HG03064 (cell line): ENCODE results near the gene NCOA7.
A peak's percentile ranks its signal among the peaks of the same experiment; 100 is the strongest.

Source experiments
- ATAC-seq: cut with Tn5 transposase; IDR thresholded peaks from one replicate; pipeline ENCODE4 v1.9.1; 2021; ENCODE audit warnings: low read depth; ENCODE audit not compliant: unreplicated experiment

NCOA7 gene

GRCh38 chr6:125790358-125791150, at the start of gene NCOA7:
TSS of gene NCOA7 (plus strand) at chr6:125790960. CDS start at chr6:125815355, 24,395 bp downstream.
- peak; percentile 71 for ATAC-seq

- no peak for ATAC-seq
Observed at GRCh38 chr6:125741336-125741735, 49.4 kb upstream of the NCOA7 start.

GRCh38 chr6:125742024-125742423, 48.7 kb upstream of the NCOA7 start:
- ATAC-seq: no peak

GRCh38 chr6:125742464-125743120, 48.2 kb upstream of the NCOA7 start:
- ATAC-seq: no peak

GRCh38 chr6:125743604-125744003, 47.2 kb upstream of the NCOA7 start:
- no peak for ATAC-seq

GRCh38 chr6:125745281-125746018, 45.3 kb upstream of the NCOA7 start:
- no peak for ATAC-seq

- no peak for ATAC-seq
Observed at GRCh38 chr6:125746019-125746414, 44.7 kb upstream of the NCOA7 start.

GRCh38 chr6:125746731-125747588, 43.8 kb upstream of the NCOA7 start:
- peak; percentile 39 for ATAC-seq

GRCh38 chr6:125747589-125748405, 43.0 kb upstream of the NCOA7 start:
- ATAC-seq: no peak

- ATAC-seq: no peak
Observed at GRCh38 chr6:125748406-125749172, 42.2 kb upstream of the NCOA7 start.

- peak; percentile 85 for ATAC-seq
Observed at GRCh38 chr6:125749173-125749864, 41.4 kb upstream of the NCOA7 start, which contains the start of gene HEY2. TSS of gene HEY2 (plus strand) at chr6:125749632. CDS start at chr6:125749777, 145 bp downstream.

GRCh38 chr6:125749865-125750691, 40.7 kb upstream of the NCOA7 start:
- ATAC-seq: no peak

- no peak for ATAC-seq
Observed at GRCh38 chr6:125750692-125751333, 39.9 kb upstream of the NCOA7 start.

GRCh38 chr6:125751334-125751916, 39.3 kb upstream of the NCOA7 start:
- ATAC-seq: no peak

- no peak for ATAC-seq
Observed at GRCh38 chr6:125752773-125753172, 38.0 kb upstream of the NCOA7 start.

- ATAC-seq: no peak
Observed at GRCh38 chr6:125753218-125753936, 37.4 kb upstream of the NCOA7 start.
